RWPE2 (cell line): ENCODE measurements around the gene GABRD.

Experiments
- ATAC-seq: fragments of 200-7000 bp; cut with Tn5 transposase; 3 replicates; pipeline ENCODE4 v1.9.1; 2021; ENCODE audit warnings: low read depth
- DNase-seq: peaks from one replicate; pipeline ENCODE4 v3.0.0-alpha.2; 2020; ENCODE audit warnings: low spot score
- H3K27ac ChIP-seq: fragments of 450-650 bp; 2 replicates; pipeline ENCODE4 v1.5.1; 2017; ENCODE audit warnings: mild to moderate bottlenecking; ENCODE audit not compliant: poor library complexity, severe bottlenecking
- H3K27me3 ChIP-seq: fragments of 250-450 bp; sonication (Bioruptor Pico); 2 replicates; pipeline ENCODE4 v1.5.1; 2021; ENCODE audit warnings: mild to moderate bottlenecking, moderate library complexity; ENCODE audit not compliant: insufficient read depth, poor library complexity, severe bottlenecking
- H3K36me3 ChIP-seq: fragments of 250-450 bp; sonication (Bioruptor Pico); 2 replicates; pipeline ENCODE4 v1.5.1; 2020; ENCODE audit warnings: low read depth, mild to moderate bottlenecking, moderate library complexity
- H3K4me1 ChIP-seq: fragments of 250-450 bp; sonication (Bioruptor Pico); 2 replicates; pipeline ENCODE4 v1.5.1; 2021; ENCODE audit warnings: mild to moderate bottlenecking, moderate library complexity; ENCODE audit not compliant: insufficient read depth, poor library complexity, severe bottlenecking
- H3K4me3 ChIP-seq: fragments of 250-450 bp; sonication (Bioruptor Pico); 2 replicates; pipeline ENCODE4 v1.5.1; 2021; ENCODE audit warnings: mild to moderate bottlenecking, moderate library complexity; ENCODE audit not compliant: severe bottlenecking
- H3K9me3 ChIP-seq: fragments of 250-450 bp; sonication (Bioruptor Pico); 2 replicates; pipeline ENCODE4 v1.5.1; 2021; ENCODE audit warnings: mild to moderate bottlenecking, moderate library complexity; ENCODE audit not compliant: severe bottlenecking
- CTCF ChIP-seq: fragments of 450-650 bp; IDR thresholded peaks from one replicate; pipeline ENCODE4 v1.5.1; 2017; ENCODE audit warnings: mild to moderate bottlenecking, moderate library complexity; ENCODE audit not compliant: poor library complexity, severe bottlenecking

Gene GABRD

DNA sequence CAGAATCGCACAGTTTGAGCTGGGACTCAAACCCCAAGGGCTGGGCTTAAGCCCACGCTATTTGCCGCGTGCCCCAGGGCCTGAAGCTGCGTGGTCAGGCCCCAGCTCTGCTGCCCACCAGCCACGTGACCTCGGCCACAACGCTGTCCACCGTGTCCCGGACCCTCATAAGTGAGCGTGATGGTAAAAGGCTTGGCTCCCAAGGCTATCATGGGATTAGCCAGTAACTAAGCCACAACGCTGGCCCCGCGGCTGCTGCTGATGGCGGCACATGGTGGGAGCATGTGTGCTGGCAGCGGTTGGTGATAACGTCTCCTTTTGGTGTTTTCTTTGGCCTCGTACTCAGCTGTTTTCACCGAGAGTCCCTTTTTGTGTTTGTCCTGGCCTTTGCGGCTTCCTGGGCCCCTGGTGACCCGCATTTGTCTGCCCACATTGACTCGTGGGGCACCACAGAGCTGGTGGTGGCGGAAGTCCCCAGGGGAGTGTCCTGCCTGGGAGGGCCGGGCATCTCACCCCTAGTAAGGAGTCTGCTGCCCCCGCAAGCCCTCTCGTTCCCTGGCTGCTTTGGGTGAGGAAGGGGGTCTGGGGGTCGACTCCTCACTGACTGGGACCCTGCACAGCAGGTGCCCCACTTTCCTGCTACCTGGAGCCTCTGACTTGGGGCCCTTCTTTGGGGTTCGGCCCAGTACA lies 60.4 kb downstream of the GABRD start:
- H3K4me3 ChIP-seq, result no peak overlapping the region
- no peak for DNase-seq
- no peaks in the 10 kb centered on the region for H3K27me3 ChIP-seq
- no peak overlapping the region for H3K27ac ChIP-seq
- no peaks in the 10 kb centered on the region for H3K4me1 ChIP-seq
- TF ChIP-seq CTCF, result no peak
- peaks cover 18% of the 10 kb centered on the region for H3K36me3 ChIP-seq
- ATAC-seq, result no peak
- H3K9me3 ChIP-seq, result peaks cover 15% of the 10 kb centered on the region

GRCh38 chr1:2080140-2080539 lies 61.0 kb downstream of the GABRD start:
- Histone ChIP-seq H3K4me3 (no peak overlapping the region), H3K36me3 (peaks cover 18% of the 10 kb centered on the region), H3K27ac (no peak overlapping the region), H3K27me3 (no peaks in the 10 kb centered on the region), H3K9me3 (peaks cover 15% of the 10 kb centered on the region), H3K4me1 (no peaks in the 10 kb centered on the region)
- TF ChIP-seq CTCF, result no peak
- no peak for ATAC-seq
- DNase-seq, result no peak
